Caco-2 (cell line): ENCODE data around the gene PARD3B. TPM values are rescaled to one million over a fixed set of nuclear protein-coding genes. Genes with fewer than 3 reads are reported as not detected.

Source experiments
- BruUV-seq: library from RNA; stranded (reverse); fragments of 400-500 nt; replicated peaks from 2 replicates; lab custom pipeline; 2021; lab: Mats Ljungman, UMichigan
- CTCF ChIA-PET: fragments of 300-600 bp; sonication (Branson Sonifier 250); formaldehyde crosslinking; loops from one replicate; lab custom pipeline; 2022; ENCODE audit warnings: antibody characterized with exemption; lab: Charles Lee
- POLR2A ChIA-PET: fragments of 300-600 bp; sonication (Branson Sonifier 250); formaldehyde crosslinking; loops from one replicate; lab custom pipeline; 2022; ENCODE audit warnings: antibody characterized with exemption; lab: Charles Lee
- DNase-seq, 2 experiments: peaks; one replicate each; pipeline versions ENCODE4 v3.0.0 to v3.0.0-alpha.2; 2020 to 2022
- H3K27me3 ChIP-seq: replicated peaks from 2 replicates; pipeline ENCODE4 v1.6.0; 2011; ENCODE audit warnings: low read length; ENCODE audit not compliant: control insufficient read depth, insufficient read depth
- H3K36me3 ChIP-seq: 2 replicates; pipeline ENCODE4 v1.5.1; 2011; ENCODE audit warnings: low read length; ENCODE audit not compliant: control insufficient read depth, insufficient read depth
- H3K4me1 ChIP-seq: fragments of 250-450 bp; sonication (Bioruptor Pico); 2 replicates; pipeline ENCODE4 v1.5.1; 2020; ENCODE audit warnings: mild to moderate bottlenecking
- H3K4me3 ChIP-seq: 2 replicates; pipeline ENCODE4 v1.5.1; 2011; ENCODE audit warnings: low read depth, mild to moderate bottlenecking, control low read depth, low read length
- H3K9me3 ChIP-seq: fragments of 250-450 bp; sonication (Bioruptor Pico); 2 replicates; pipeline ENCODE4 v1.5.1; 2020; ENCODE audit warnings: mild to moderate bottlenecking, moderate library complexity
- H3K27ac Mint-ChIP-seq: one replicate; pipeline ENCODE4 v1.8.0; 2022; ENCODE audit warnings: mixed read lengths; ENCODE audit not compliant: unreplicated experiment
- H3K27me3 Mint-ChIP-seq: one replicate; pipeline ENCODE4 v1.8.0; 2022; ENCODE audit warnings: mixed read lengths; ENCODE audit not compliant: insufficient read depth, unreplicated experiment
- H3K36me3 Mint-ChIP-seq: one replicate; pipeline ENCODE4 v1.8.0; 2022; ENCODE audit warnings: mild to moderate bottlenecking, mixed read lengths; ENCODE audit not compliant: insufficient read depth, unreplicated experiment
- H3K4me1 Mint-ChIP-seq: one replicate; pipeline ENCODE4 v1.8.0; 2022; ENCODE audit warnings: low read depth, mixed read lengths; ENCODE audit not compliant: unreplicated experiment
- H3K4me3 Mint-ChIP-seq: one replicate; pipeline ENCODE4 v1.8.0; 2022; ENCODE audit warnings: mild to moderate bottlenecking, moderate library complexity, mixed read lengths; ENCODE audit not compliant: unreplicated experiment
- H3K9me3 Mint-ChIP-seq: one replicate; pipeline ENCODE4 v1.8.0; 2022; ENCODE audit warnings: mixed read lengths; ENCODE audit not compliant: unreplicated experiment
- CTCF ChIP-seq, 2 experiments: fragments of 200-600 bp in 1 of 2; IDR thresholded peaks; 1 replicate in 1 of 2; 2 replicates in 1 of 2; pipeline versions ENCODE4 v1.5.1 to v1.8.0; 2011 to 2022; ENCODE audit warnings: antibody characterized with exemption in 1 of 2, control low read depth in 1 of 2, inconsistent platforms in 1 of 2, low read depth in 1 of 2, low read length in 1 of 2, mild to moderate bottlenecking in 1 of 2, moderate library complexity in 1 of 2; ENCODE audit not compliant: insufficient read depth in 1 of 2, severe bottlenecking in 1 of 2, unreplicated experiment in 1 of 2
- intact Hi-C: fragments of 100-400 bp; cut with micrococcal nuclease; formaldehyde crosslinking; loops from one replicate; pipeline ENCODE4 v1.10.0; 2022; ENCODE audit not compliant: unreplicated experiment
- total RNA-seq: library from RNA; stranded (reverse); gene quantifications from 2 replicates; pipeline ENCODE4 v1.2.3, GENCODE V29; 2022

PARD3B gene
- total RNA-seq, 1 experiment from 2014 or later: 68.9 TPM

- Histone ChIP-seq H3K4me3 (no peak overlapping the region), H3K4me1 (no peaks in the 10 kb centered on the region), H3K27me3 (no peaks in the 10 kb centered on the region), H3K36me3 (no peaks in the 10 kb centered on the region), H3K9me3 (no peaks in the 10 kb centered on the region)
- intact Hi-C loops: no loop called here
- ChIA-PET POLR2A (no interaction called here), CTCF (no interaction called here)
- TF ChIP-seq CTCF (IDR thresholded peaks at IDR 0.05; ENCODE audit: insufficient read depth in 1 of 2, low read depth in 1 of 2, low read length in 1 of 2, severe bottlenecking in 1 of 2, unreplicated experiment in 1 of 2): no peak
- no peak for DNase-seq
- Mint-ChIP-seq H3K36me3 (no peaks in the 10 kb centered on the region), H3K4me1 (peaks cover 7% of the 10 kb centered on the region), H3K27ac (no peak overlapping the region), H3K27me3 (no peaks in the 10 kb centered on the region), H3K4me3 (no peak overlapping the region), H3K9me3 (peaks cover 10% of the 10 kb centered on the region)
- no TSS peak for BruUV-seq
Measured at GRCh38 chr2:204933735-204934374, 388.6 kb downstream of the PARD3B start.

GRCh38 chr2:204944927-204945326 is 399.7 kb downstream of the PARD3B start:
- no peaks in the 10 kb centered on the region for H3K36me3 ChIP-seq
- TF ChIP-seq CTCF (IDR thresholded peaks at IDR 0.05; ENCODE audit: insufficient read depth in 1 of 2, low read depth in 1 of 2, low read length in 1 of 2, severe bottlenecking in 1 of 2, unreplicated experiment in 1 of 2): no peak
- no TSS peak for BruUV-seq
- Mint-ChIP-seq H3K4me1 (peaks cover 49% of the 10 kb centered on the region), H3K36me3 (peaks cover 61% of the 10 kb centered on the region), H3K9me3 (peaks cover 48% of the 10 kb centered on the region), H3K4me3 (peak overlapping the region; percentile 2), H3K27ac (peak overlapping the region; percentile 37), H3K27me3 (no peaks in the 10 kb centered on the region)
- no peaks in the 10 kb centered on the region for H3K27me3 ChIP-seq
- H3K4me3 ChIP-seq: no peak overlapping the region
- ChIA-PET POLR2A (no interaction called here), CTCF (no interaction called here)
- no peak for DNase-seq
- intact Hi-C loops: loop anchor here (5.0 kb wide), 2 partner anchors 63 to 737 kb away; partner anchors contain the start of gene NRP2
- H3K4me1 ChIP-seq: peaks cover 41% of the 10 kb centered on the region
- peaks cover 44% of the 10 kb centered on the region for H3K9me3 ChIP-seq

GRCh38 chr2:204945376-204945775 is 400.1 kb downstream of the PARD3B start:
- no TSS peak for BruUV-seq
- intact Hi-C loops: loop anchor here (5.0 kb wide), 2 partner anchors 63 to 737 kb away; partner anchors contain the start of gene NRP2
- no peak for TF ChIP-seq CTCF (IDR thresholded peaks at IDR 0.05; ENCODE audit: insufficient read depth in 1 of 2, low read depth in 1 of 2, low read length in 1 of 2, severe bottlenecking in 1 of 2, unreplicated experiment in 1 of 2)
- no peaks in the 10 kb centered on the region for H3K27me3 Mint-ChIP-seq
- Histone ChIP-seq H3K27me3 (no peaks in the 10 kb centered on the region), H3K9me3 (peaks cover 44% of the 10 kb centered on the region), H3K4me1 (peaks cover 41% of the 10 kb centered on the region), H3K36me3 (no peaks in the 10 kb centered on the region), H3K4me3 (no peak overlapping the region)
- DNase-seq: peak; percentile 43 to 61
- H3K36me3 Mint-ChIP-seq: peaks cover 56% of the 10 kb centered on the region
- POLR2A ChIA-PET: no interaction called here
- H3K27ac Mint-ChIP-seq: no peak overlapping the region
- peaks cover 45% of the 10 kb centered on the region for H3K4me1 Mint-ChIP-seq
- H3K4me3 Mint-ChIP-seq: no peak overlapping the region
- H3K9me3 Mint-ChIP-seq: peaks cover 48% of the 10 kb centered on the region
- CTCF ChIA-PET: no interaction called here
